Upper lobe of right lung (tissue), 1 donor: ENCODE measurements around the gene C20orf141. TPM values are rescaled to one million over a fixed set of nuclear protein-coding genes. Genes with fewer than 3 reads are reported as not detected.
"Not testable (repeated sequence)": the region's sequence is repeated elsewhere in the genome, so short reads cannot be mapped to it uniquely, and the experiment has no call there.

Experiments used
- ATAC-seq: fragments of 200-7000 bp; cut with Tn5 transposase; one replicate; pipeline ENCODE4 v1.9.1; 2020; ENCODE audit warnings: mild to moderate bottlenecking, moderate library complexity
- DNase-seq: peaks from one replicate; pipeline ENCODE4 v3.0.0-alpha.2; 2020
- H3K27ac ChIP-seq: fragments of 200-600 bp; one replicate; pipeline ENCODE4 v1.8.0; 2022
- H3K27me3 ChIP-seq: fragments of 200-600 bp; one replicate; pipeline ENCODE4 v1.8.0; 2022; ENCODE audit warnings: mild to moderate bottlenecking
- H3K36me3 ChIP-seq: fragments of 200-600 bp; one replicate; pipeline ENCODE4 v1.8.0; 2022
- H3K4me1 ChIP-seq: fragments of 200-600 bp; one replicate; pipeline ENCODE4 v1.8.0; 2022
- H3K4me3 ChIP-seq: fragments of 200-600 bp; one replicate; pipeline ENCODE4 v1.8.0; 2022; ENCODE audit warnings: mild to moderate bottlenecking
- H3K9me3 ChIP-seq: fragments of 200-600 bp; one replicate; pipeline ENCODE4 v1.8.0; 2022
- CTCF ChIP-seq: fragments of 200-600 bp; IDR thresholded peaks from one replicate; pipeline ENCODE4 v1.8.0; 2022; ENCODE audit warnings: antibody characterized with exemption
- intact Hi-C: fragments of 100-400 bp; cut with DNase I; formaldehyde crosslinking; loops from one replicate; pipeline ENCODE4 v1.11.0; 2022
- total RNA-seq: library from RNA; stranded (reverse); fragmentation: NEBNext Ultra II Directional; extraction: Animal tissue kit (Norgen Biotek cat#: 25700); gene quantifications from one replicate; pipeline ENCODE4 v1.2.1, GENCODE V29; 2021
- donor health status: DM: no; HTN: yes; CAD: no; lungs with severe emphysema.

The C20orf141 gene
- total RNA-seq, 1 donor from 2014 or later = not detected

DNA sequence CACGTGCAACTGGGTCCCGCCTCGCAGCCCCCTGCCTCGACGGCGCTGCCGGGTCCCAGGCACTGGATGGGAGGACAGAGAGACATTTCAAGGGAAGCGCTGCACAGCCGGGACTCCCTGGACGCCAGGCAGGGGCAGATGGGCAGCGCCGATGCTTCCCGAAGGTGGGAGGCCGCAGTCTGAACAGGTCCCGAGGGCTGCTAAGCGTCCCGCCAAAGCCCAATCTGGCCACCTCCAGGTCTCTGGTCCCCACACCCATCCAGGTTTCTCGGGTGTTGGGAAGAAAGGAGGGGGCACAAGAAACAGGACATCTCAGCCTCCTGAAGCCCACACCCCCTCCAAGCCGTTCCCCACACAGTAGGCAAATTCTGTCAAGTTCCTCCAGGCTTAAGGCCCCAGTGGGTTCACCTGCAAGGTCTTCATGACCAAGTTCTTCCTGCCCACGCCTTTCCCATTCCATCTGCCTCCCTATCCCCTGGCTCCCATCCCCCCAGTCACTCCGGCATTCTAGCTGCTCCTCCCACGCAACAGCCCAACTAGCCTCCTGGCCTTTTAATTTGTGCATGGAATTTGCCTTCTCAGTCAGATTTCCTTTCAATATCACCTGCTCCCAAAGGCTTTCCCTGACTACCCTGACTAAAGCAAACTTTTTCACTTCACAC lies 9.0 kb upstream of the C20orf141 start:
- intact Hi-C loops = no loop called here
- H3K27ac ChIP-seq = no peak overlapping the region
- DNase-seq (no peak), ATAC-seq (no peak)
- H3K36me3 ChIP-seq = no peaks in the 10 kb centered on the region
- peaks cover 79% of the 10 kb centered on the region for H3K27me3 ChIP-seq
- no peaks in the 10 kb centered on the region for H3K9me3 ChIP-seq
- H3K4me3 ChIP-seq = no peak overlapping the region
- TF ChIP-seq CTCF = no peak
- H3K4me1 ChIP-seq = peaks cover 2% of the 10 kb centered on the region

GRCh38 chr20:2806351-2806701 lies 8.5 kb upstream of the C20orf141 start:
- ATAC-seq = no peak
- no peaks in the 10 kb centered on the region for H3K9me3 ChIP-seq
- H3K27me3 ChIP-seq = peaks cover 76% of the 10 kb centered on the region

DNA sequence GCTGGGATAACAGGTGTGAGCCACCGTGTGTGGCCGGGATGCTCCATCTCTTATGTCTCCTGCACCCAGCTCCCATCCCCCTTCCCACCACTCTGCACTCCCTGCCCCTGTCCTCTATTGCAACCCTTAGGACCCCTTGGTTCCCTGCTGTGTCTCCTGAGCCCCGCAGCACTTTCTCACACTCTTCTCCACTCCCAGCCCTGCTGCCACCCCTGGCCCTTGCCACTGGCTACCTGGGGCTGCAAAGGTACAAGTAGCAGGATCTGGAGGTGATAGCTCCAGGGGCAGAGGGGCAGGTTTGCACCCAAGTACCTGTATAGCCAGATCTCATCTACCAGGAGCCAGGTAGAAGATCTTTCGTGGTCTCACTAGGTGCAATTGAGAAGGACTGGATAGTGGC lies 7.8 kb upstream of the C20orf141 start:
- intact Hi-C loops = no loop called here
- no peak for TF ChIP-seq CTCF
- no peak for ATAC-seq

More at GRCh38 chr20:2806351-2806701, 8.5 kb upstream of the C20orf141 start:
- DNase-seq = no peak
- TF ChIP-seq CTCF = no peak
- H3K4me3 ChIP-seq = no peak overlapping the region
- intact Hi-C loops = no loop called here
- H3K27ac ChIP-seq = no peak overlapping the region
- no peaks in the 10 kb centered on the region for H3K4me1 ChIP-seq
- H3K36me3 ChIP-seq = no peaks in the 10 kb centered on the region

GRCh38 chr20:2807929-2808328 lies 6.9 kb upstream of the C20orf141 start:
- peaks cover 64% of the 10 kb centered on the region for H3K27me3 ChIP-seq
- ATAC-seq, H3K9me3 ChIP-seq, DNase-seq, H3K4me3 ChIP-seq, intact Hi-C loops, H3K36me3 ChIP-seq, H3K4me1 ChIP-seq, H3K27ac ChIP-seq: not testable (repeated sequence)

More for the DNA sequence above, 7.8 kb upstream of the C20orf141 start:
- DNase-seq = no peak
- Histone ChIP-seq H3K4me1 (no peaks in the 10 kb centered on the region), H3K4me3 (no peak overlapping the region), H3K27ac (no peak overlapping the region), H3K27me3 (peaks cover 74% of the 10 kb centered on the region), H3K9me3 (no peaks in the 10 kb centered on the region), H3K36me3 (no peaks in the 10 kb centered on the region)

DNA sequence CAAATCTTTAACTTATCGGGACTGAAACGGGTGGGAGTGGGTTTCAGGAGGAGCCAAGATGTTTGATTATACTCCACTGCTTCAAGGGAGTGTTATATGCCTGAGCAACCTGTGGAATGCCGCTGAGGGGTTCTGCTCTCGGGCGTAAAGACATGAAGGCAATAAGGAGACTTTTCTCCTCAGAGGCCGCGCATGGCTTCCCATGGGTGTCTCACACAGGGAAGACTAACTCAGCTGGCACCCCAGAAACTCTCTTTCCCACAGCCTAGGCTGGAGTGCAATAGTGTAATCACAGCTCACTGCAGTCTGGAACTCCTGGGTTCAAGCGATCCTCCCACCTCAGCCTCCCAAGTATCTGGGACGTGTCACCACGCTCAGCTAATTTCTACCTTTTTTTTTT lies 5.1 kb upstream of the C20orf141 start:
- Histone ChIP-seq H3K9me3 (no peaks in the 10 kb centered on the region), H3K27me3 (peaks cover 47% of the 10 kb centered on the region), H3K4me3 (no peak overlapping the region), H3K27ac (no peak overlapping the region), H3K36me3 (no peaks in the 10 kb centered on the region), H3K4me1 (no peaks in the 10 kb centered on the region)
- no peak for TF ChIP-seq CTCF
- intact Hi-C loops = no loop called here
- ATAC-seq = no peak
- no peak for DNase-seq

GRCh38 chr20:2812189-2812588 lies 2.6 kb upstream of the C20orf141 start:
- TF ChIP-seq CTCF = no peak
- Histone ChIP-seq H3K9me3 (no peaks in the 10 kb centered on the region), H3K36me3 (no peaks in the 10 kb centered on the region), H3K4me3 (no peak overlapping the region), H3K27ac (no peak overlapping the region), H3K27me3 (peaks cover 25% of the 10 kb centered on the region), H3K4me1 (no peaks in the 10 kb centered on the region)
- no peak for DNase-seq
- intact Hi-C loops = no loop called here
- ATAC-seq = no peak
